CD4-positive, alpha-beta memory T cell (primary cell): ENCODE data around the gene MAFG. TPM values are rescaled to one million over a fixed set of nuclear protein-coding genes. Genes with fewer than 3 reads are reported as not detected.
A peak's percentile ranks its signal among the peaks of the same experiment; 100 is the strongest.
"Not testable (repeated sequence)": the region's sequence is repeated elsewhere in the genome, so short reads cannot be mapped to it uniquely, and the experiment has no call there.

Experiments used
- CTCF ChIA-PET: fragments of 350-600 bp; sonication (Branson Sonifier 250); formaldehyde crosslinking; loops from one replicate; lab custom pipeline; 2021; ENCODE audit warnings: inconsistent platforms; ENCODE audit not compliant: partially characterized antibody; lab: Charles Lee
- POLR2A ChIA-PET: fragments of 350-600 bp; sonication (Branson Sonifier 250); formaldehyde crosslinking; loops from one replicate; lab custom pipeline; 2021; ENCODE audit not compliant: partially characterized antibody; lab: Charles Lee
- DNase-seq, 5 donors: peaks; one replicate each; pipeline versions ENCODE4 v3.0.0 to v3.0.0-alpha.2; 2020 to 2022; ENCODE audit warnings: mixed read lengths in 1 of 5
- H3K27ac ChIP-seq: one replicate; pipeline ENCODE4 v1.7.0; 2013; ENCODE audit warnings: low read depth, low read length
- H3K27me3 ChIP-seq: 2 replicates; pipeline ENCODE4 v1.7.0; 2013; ENCODE audit warnings: mild to moderate bottlenecking, low read length, moderate library complexity; ENCODE audit not compliant: insufficient read depth
- H3K36me3 ChIP-seq: 2 replicates; pipeline ENCODE4 v1.7.0; 2013; ENCODE audit warnings: mild to moderate bottlenecking, low read length, moderate library complexity; ENCODE audit not compliant: insufficient read depth
- H3K4me1 ChIP-seq: 2 replicates; pipeline ENCODE4 v1.7.0; 2013; ENCODE audit warnings: mild to moderate bottlenecking, low read length, moderate library complexity; ENCODE audit not compliant: insufficient read depth
- H3K4me3 ChIP-seq, 2 donors: one replicate each; pipeline ENCODE4 v1.7.0; 2013; ENCODE audit warnings: low read length in 2 of 2, mild to moderate bottlenecking in 1 of 2
- H3K9me3 ChIP-seq, 2 donors: one replicate each; pipeline ENCODE4 v1.7.0; 2013; ENCODE audit warnings: low read length in 2 of 2, control low read depth in 1 of 2; ENCODE audit not compliant: control insufficient read depth in 1 of 2
- H3K27ac Mint-ChIP-seq, 7 donors: one replicate each; pipeline ENCODE4 v1.8.0; 2020 to 2021; ENCODE audit warnings: mixed read lengths in 7 of 7, mild to moderate bottlenecking in 6 of 7, inconsistent platforms in 3 of 7, moderate library complexity in 3 of 7
- H3K27me3 Mint-ChIP-seq, 2 donors: one replicate each; pipeline ENCODE4 v1.8.0; 2020 to 2021; ENCODE audit warnings: mixed read lengths in 2 of 2
- H3K36me3 Mint-ChIP-seq, 2 donors: one replicate each; pipeline ENCODE4 v1.8.0; 2020 to 2021; ENCODE audit warnings: mixed read lengths in 2 of 2, inconsistent platforms in 1 of 2, mild to moderate bottlenecking in 1 of 2
- H3K4me1 Mint-ChIP-seq, 4 donors: one replicate each; pipeline ENCODE4 v1.8.0; 2020 to 2021; ENCODE audit warnings: mixed read lengths in 4 of 4, mild to moderate bottlenecking in 1 of 4
- H3K4me3 Mint-ChIP-seq, 8 donors: one replicate each; pipeline ENCODE4 v1.8.0; 2020 to 2021; ENCODE audit warnings: mixed read lengths in 8 of 8, mild to moderate bottlenecking in 7 of 8, moderate library complexity in 6 of 8, inconsistent platforms in 3 of 8
- H3K9me3 Mint-ChIP-seq, 8 donors: one replicate each; pipeline ENCODE4 v1.8.0; 2020 to 2021; ENCODE audit warnings: mixed read lengths in 8 of 8, mild to moderate bottlenecking in 5 of 8, inconsistent platforms in 3 of 8, moderate library complexity in 1 of 8
- intact Hi-C: fragments of 100-400 bp; cut with micrococcal nuclease; formaldehyde crosslinking; loops from one replicate; pipeline ENCODE4 v1.15.1; 2023
- polyA plus RNA-seq, 2 donors: library from polyadenylated mRNA; unstranded; fragments of 300-500 nt; fragmentation: Illumina TruSeq; gene quantifications; one replicate each; pipeline ENCODE4 v1.2.3, GENCODE V29; 2021
- total RNA-seq, 2 experiments: library from RNA; stranded (reverse); gene quantifications; one replicate each; pipeline ENCODE4 v1.2.3, GENCODE V29; 2021

Gene MAFG
- total and polyA plus RNA-seq, 4 experiments from 2014 or later = 2.1 to 16.3 (median 9.8) TPM

DNA sequence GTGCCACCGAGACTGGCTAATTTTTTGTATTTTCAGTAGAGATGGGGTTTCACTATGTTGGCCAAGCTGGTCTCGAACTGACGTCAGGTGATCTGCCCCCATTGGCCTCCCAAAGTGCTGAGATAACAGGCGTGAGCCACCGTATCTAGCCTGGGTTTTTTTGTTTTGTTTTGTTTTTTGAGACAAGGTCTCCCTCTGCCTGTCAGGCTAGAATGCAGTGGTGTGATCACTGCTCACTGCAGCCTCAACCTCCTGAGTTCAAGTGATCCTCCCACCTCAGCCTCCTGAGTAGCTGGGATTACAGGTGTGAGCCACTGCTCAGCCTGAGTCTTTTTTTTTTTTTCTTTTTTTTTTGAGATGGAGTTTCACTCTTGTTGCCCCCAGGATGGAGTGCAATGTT is 25.9 kb upstream of the MAFG start:
- H3K27ac ChIP-seq, H3K4me1 Mint-ChIP-seq, H3K4me1 ChIP-seq, H3K27me3 Mint-ChIP-seq, H3K4me3 Mint-ChIP-seq, H3K4me3 ChIP-seq, H3K36me3 ChIP-seq, intact Hi-C loops, H3K9me3 Mint-ChIP-seq, POLR2A ChIA-PET, H3K9me3 ChIP-seq, H3K27me3 ChIP-seq, DNase-seq, H3K36me3 Mint-ChIP-seq: not testable (repeated sequence)
- CTCF ChIA-PET = interaction anchor here (0.8 to 4.3 kb wide), 4 partner anchors 9 to 218 kb away, joined by 3 to 20 read pairs (median 7); no protein-coding TSS in a partner anchor
- H3K27ac Mint-ChIP-seq = peak overlapping the region in 1 of 7 donors; percentile 63

GRCh38 chr17:81952792-81953228 is 25.3 kb upstream of the MAFG start:
- POLR2A ChIA-PET = no interaction called here
- no peaks in the 10 kb centered on the region for H3K9me3 Mint-ChIP-seq
- Histone ChIP-seq H3K27ac (no peak overlapping the region), H3K27me3 (peaks cover 3% of the 10 kb centered on the region), H3K9me3 (no peaks in the 10 kb centered on the region), H3K4me3 (no peak overlapping the region), H3K4me1 (no peaks in the 10 kb centered on the region), H3K36me3 (no peaks in the 10 kb centered on the region)
- H3K4me3 Mint-ChIP-seq = no peak overlapping the region
- H3K36me3 Mint-ChIP-seq = no peaks in the 10 kb centered on the region
- no peak overlapping the region for H3K27ac Mint-ChIP-seq
- no peaks in the 10 kb centered on the region for H3K27me3 Mint-ChIP-seq
- H3K4me1 Mint-ChIP-seq = peaks cover 0 to 2% (median under 1%) of the 10 kb centered on the region in 4 donors
- intact Hi-C loops = no loop called here
- peak in 1 of 5 donors; percentile 9 for DNase-seq
- CTCF ChIA-PET = interaction anchor here (1.7 to 4.3 kb wide), 3 partner anchors 68 to 217 kb away, joined by 5 to 20 read pairs (median 9); no protein-coding TSS in a partner anchor

DNA sequence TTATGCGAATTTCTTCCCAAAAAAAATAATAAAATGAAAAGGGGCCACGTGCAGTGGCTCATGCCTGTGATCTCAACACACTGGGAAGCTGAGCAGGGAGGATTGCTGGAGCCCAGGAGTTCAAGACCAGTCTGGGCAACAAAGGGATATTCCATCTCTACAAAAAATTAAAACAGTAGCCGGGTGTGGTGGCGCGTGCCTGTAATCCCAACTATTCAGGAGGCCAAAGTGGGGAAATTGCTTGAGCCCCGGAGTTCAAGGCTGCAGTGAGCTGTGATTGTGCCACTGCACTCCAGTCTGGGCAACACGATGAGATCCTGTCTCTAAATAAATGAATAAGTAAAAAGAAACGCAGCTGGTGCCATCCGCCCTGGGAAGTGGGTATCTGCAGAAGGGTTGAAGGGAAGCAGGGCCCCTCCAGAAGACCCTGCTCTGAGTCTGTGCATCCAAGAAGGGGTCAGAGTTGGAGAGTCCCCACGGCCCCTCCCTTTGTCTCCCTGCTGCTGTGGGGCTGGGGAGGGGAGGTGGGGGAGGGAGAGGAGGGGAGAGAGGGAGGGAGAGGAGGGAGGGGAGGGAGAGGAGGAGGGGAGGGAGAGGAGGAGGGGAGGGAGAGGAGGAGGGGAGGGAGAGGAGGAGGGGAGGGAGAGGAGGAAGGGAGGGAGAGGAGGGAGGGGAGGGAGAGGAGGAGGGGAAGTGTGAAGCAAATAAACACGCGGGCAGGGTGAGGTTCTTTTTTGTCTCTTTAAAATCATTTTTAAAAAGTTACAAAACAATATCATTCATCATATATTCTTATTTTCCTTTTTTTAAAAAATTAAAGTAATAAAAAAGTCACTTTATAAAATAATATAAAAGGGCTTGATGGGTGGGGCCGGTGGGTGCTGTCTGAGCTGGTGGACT is 24.5 kb upstream of the MAFG start:
- Mint-ChIP-seq H3K27me3 (no peaks in the 10 kb centered on the region), H3K9me3 (no peaks in the 10 kb centered on the region), H3K4me3 (peak overlapping the region in 1 of 8 donors; percentile 21), H3K36me3 (no peaks in the 10 kb centered on the region), H3K27ac (peak overlapping the region in 1 of 7 donors; percentile 35), H3K4me1 (peaks cover 0 to 2% (median under 1%) of the 10 kb centered on the region in 4 donors)
- peak in 1 of 5 donors; percentile 10 for DNase-seq
- POLR2A ChIA-PET = interaction anchor here (0.9 kb wide), 1 partner anchor 27 kb away, joined by 3 read pairs; no protein-coding TSS in a partner anchor
- CTCF ChIA-PET = interaction anchor here (4.3 kb wide), 1 partner anchor 68 kb away, joined by 20 read pairs; no protein-coding TSS in a partner anchor
- Histone ChIP-seq H3K27ac (no peak overlapping the region), H3K9me3 (no peaks in the 10 kb centered on the region), H3K4me3 (no peak overlapping the region), H3K27me3 (no peaks in the 10 kb centered on the region), H3K4me1 (no peaks in the 10 kb centered on the region), H3K36me3 (no peaks in the 10 kb centered on the region)
- intact Hi-C loops = no loop called here

DNA sequence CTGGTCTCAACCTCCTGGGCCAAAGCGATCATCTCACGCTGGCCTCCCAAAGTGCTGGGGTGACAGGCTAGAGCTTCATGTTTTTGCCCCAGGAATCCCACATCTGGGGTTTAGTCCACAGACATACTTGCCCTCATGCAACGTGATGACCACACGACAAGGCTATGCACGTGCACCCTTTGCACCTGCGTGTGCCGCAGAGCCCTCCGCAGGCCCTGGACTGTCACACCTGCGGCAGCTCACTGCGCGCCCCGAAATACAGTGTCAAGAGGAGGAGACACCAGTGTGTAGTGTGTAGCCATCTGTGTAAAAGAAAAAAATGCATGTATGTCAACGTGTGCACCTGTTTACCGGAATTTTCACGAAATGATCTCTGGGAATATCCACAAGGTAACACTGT is 23.0 kb upstream of the MAFG start:
- intact Hi-C loops = no loop called here
- CTCF ChIA-PET = no interaction called here
- no peaks in the 10 kb centered on the region for H3K27me3 Mint-ChIP-seq
- peak in 1 of 5 donors; percentile 21 for DNase-seq
- H3K4me1 Mint-ChIP-seq = peaks cover 0 to 2% (median under 1%) of the 10 kb centered on the region in 4 donors
- H3K36me3 ChIP-seq = no peaks in the 10 kb centered on the region
- H3K27me3 ChIP-seq = no peaks in the 10 kb centered on the region
- H3K4me1 ChIP-seq = no peaks in the 10 kb centered on the region
- POLR2A ChIA-PET = no interaction called here
- no peaks in the 10 kb centered on the region for H3K9me3 Mint-ChIP-seq
- peak overlapping the region in 2 of 7 donors; percentile 6 to 61 for H3K27ac Mint-ChIP-seq
- no peaks in the 10 kb centered on the region for H3K9me3 ChIP-seq
- H3K27ac ChIP-seq = no peak overlapping the region
- H3K36me3 Mint-ChIP-seq = no peaks in the 10 kb centered on the region
- H3K4me3 ChIP-seq = no peak overlapping the region
- no peak overlapping the region for H3K4me3 Mint-ChIP-seq

GRCh38 chr17:81948635-81949378 is 21.3 kb upstream of the MAFG start:
- Histone ChIP-seq H3K36me3 (no peaks in the 10 kb centered on the region), H3K27ac (no peak overlapping the region), H3K9me3 (no peaks in the 10 kb centered on the region), H3K4me3 (no peak overlapping the region), H3K4me1 (no peaks in the 10 kb centered on the region), H3K27me3 (no peaks in the 10 kb centered on the region)
- peak in 1 of 5 donors; percentile 16 for DNase-seq
- intact Hi-C loops = no loop called here
- ChIA-PET POLR2A (no interaction called here), CTCF (interaction anchor here (1.0 kb wide), 1 partner anchor 11 kb away, joined by 4 read pairs; no protein-coding TSS in a partner anchor)
- no peaks in the 10 kb centered on the region for H3K27me3 Mint-ChIP-seq
- H3K9me3 Mint-ChIP-seq = no peaks in the 10 kb centered on the region
- no peaks in the 10 kb centered on the region for H3K36me3 Mint-ChIP-seq
- H3K27ac Mint-ChIP-seq = peak overlapping the region in 1 of 7 donors; percentile 52
- H3K4me3 Mint-ChIP-seq = no peak overlapping the region
- peaks cover 0 to 2% (median under 1%) of the 10 kb centered on the region in 4 donors for H3K4me1 Mint-ChIP-seq

- DNase-seq = no peak
- Mint-ChIP-seq H3K4me1 (peaks cover 0 to 2% (median under 1%) of the 10 kb centered on the region in 4 donors), H3K27ac (no peak within 1 kb of the TSS), H3K9me3 (no peaks in the 10 kb centered on the region), H3K36me3 (no peaks in the 10 kb centered on the region), H3K4me3 (no peak within 1 kb of the TSS), H3K27me3 (no peaks in the 10 kb centered on the region)
- no peaks in the 10 kb centered on the region for H3K9me3 ChIP-seq
- no peaks in the 10 kb centered on the region for H3K36me3 ChIP-seq
- no peak within 1 kb of the TSS for H3K4me3 ChIP-seq
- no peaks in the 10 kb centered on the region for H3K4me1 ChIP-seq
- ChIA-PET POLR2A (no interaction called here), CTCF (interaction anchor here (1.0 kb wide), 1 partner anchor 12 kb away, joined by 3 read pairs; no protein-coding TSS in a partner anchor)
- no peaks in the 10 kb centered on the region for H3K27me3 ChIP-seq
- intact Hi-C loops = no loop called here
- H3K27ac ChIP-seq = no peak within 1 kb of the TSS
Measured at GRCh38 chr17:81947189-81947588, 19.7 kb upstream of the MAFG start, which contains the start of gene MYADML2. Gene MYADML2 (minus strand): TSS chr17:81947233. CDS start chr17:81941741, 5,492 bp downstream.
